DND-41 (cell line): ENCODE measurements around the gene IRF4.

Experiments
- EZH2 ChIP-seq: IDR thresholded peaks from 3 replicates; pipeline ENCODE4 v1.6.1; 2012; ENCODE audit warnings: borderline replicate concordance, low read depth, mild to moderate bottlenecking, moderate library complexity, low read length, inconsistent platforms; ENCODE audit not compliant: severe bottlenecking
- TF ChIP-seq, protein P1 (sequence below): IDR thresholded peaks from 2 replicates; pipeline ENCODE4 v1.5.1; 2012; ENCODE audit warnings: borderline replicate concordance, low read length, moderate library complexity, mild to moderate bottlenecking; ENCODE audit not compliant: poor library complexity, severe bottlenecking; ENCODE audit errors: extremely low read depth

DNA sequence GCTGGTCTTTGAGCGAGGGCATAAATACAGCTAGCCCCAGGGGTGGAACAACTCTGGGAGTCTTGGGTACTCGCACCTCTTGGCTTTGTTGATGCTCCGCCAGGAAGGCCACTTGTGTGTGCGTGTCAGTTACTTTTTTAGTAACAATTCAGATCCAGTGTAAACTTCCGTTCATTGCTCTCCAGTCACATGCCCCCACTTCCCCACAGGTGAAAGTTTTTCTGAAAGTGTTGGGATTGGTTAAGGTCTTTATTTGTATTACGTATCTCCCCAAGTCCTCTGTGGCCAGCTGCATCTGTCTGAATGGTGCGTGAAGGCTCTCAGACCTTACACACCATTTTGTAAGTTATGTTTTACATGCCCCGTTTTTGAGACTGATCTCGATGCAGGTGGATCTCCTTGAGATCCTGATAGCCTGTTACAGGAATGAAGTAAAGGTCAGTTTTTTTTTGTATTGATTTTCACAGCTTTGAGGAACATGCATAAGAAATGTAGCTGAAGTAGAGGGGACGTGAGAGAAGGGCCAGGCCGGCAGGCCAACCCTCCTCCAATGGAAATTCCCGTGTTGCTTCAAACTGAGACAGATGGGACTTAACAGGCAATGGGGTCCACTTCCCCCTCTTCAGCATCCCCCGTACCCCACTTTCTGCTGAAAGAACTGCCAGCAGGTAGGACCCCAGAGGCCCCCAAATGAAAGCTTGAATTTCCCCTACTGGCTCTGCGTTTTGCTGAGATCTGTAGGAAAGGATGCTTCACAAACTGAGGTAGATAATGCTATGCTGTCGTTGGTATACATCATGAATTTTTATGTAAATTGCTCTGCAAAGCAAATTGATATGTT lies 19.2 kb downstream of the IRF4 start:
- TF ChIP-seq, protein P1, sequence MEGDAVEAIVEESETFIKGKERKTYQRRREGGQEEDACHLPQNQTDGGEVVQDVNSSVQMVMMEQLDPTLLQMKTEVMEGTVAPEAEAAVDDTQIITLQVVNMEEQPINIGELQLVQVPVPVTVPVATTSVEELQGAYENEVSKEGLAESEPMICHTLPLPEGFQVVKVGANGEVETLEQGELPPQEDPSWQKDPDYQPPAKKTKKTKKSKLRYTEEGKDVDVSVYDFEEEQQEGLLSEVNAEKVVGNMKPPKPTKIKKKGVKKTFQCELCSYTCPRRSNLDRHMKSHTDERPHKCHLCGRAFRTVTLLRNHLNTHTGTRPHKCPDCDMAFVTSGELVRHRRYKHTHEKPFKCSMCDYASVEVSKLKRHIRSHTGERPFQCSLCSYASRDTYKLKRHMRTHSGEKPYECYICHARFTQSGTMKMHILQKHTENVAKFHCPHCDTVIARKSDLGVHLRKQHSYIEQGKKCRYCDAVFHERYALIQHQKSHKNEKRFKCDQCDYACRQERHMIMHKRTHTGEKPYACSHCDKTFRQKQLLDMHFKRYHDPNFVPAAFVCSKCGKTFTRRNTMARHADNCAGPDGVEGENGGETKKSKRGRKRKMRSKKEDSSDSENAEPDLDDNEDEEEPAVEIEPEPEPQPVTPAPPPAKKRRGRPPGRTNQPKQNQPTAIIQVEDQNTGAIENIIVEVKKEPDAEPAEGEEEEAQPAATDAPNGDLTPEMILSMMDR, result no peak
- TF ChIP-seq EZH2, result no peak
